SIG-M5 treated with dmso at 0.1 percent for 504 hours (cell line): ENCODE results near the gene PFDN2.

Source experiments
- DNase-seq: peaks from one replicate; lab custom pipeline; 2025; ENCODE audit not compliant: unreplicated experiment; lab: John Stamatoyannopoulos, UW

PFDN2 gene

GRCh38 chr1:161117759-161118581, at the start of gene PFDN2, which contains the start of gene NIT1:
Gene PFDN2 (minus strand): TSS chr1:161118037. CDS start chr1:161118026, 11 bp downstream.
Gene NIT1 (plus strand): TSS chr1:161118105. CDS start chr1:161118177, 72 bp downstream.
- peak; percentile 81 for DNase-seq

- DNase-seq: no peak
Observed at GRCh38 chr1:161166669-161167548, 49.1 kb upstream of the PFDN2 start.

GRCh38 chr1:161165742-161166668, 48.2 kb upstream of the PFDN2 start, which contains the start of gene PPOX:
Gene PPOX (plus strand): TSS chr1:161166426. CDS start chr1:161166848, 422 bp downstream.
- DNase-seq: peak; percentile 99

- DNase-seq: no peak
Observed at GRCh38 chr1:161164901-161165610, 47.2 kb upstream of the PFDN2 start.

- DNase-seq: no peak
Observed at GRCh38 chr1:161163793-161164192, 46.0 kb upstream of the PFDN2 start.

- DNase-seq: no peak
Observed at GRCh38 chr1:161162806-161163205, 45.0 kb upstream of the PFDN2 start.

GRCh38 chr1:161162052-161162451, 44.2 kb upstream of the PFDN2 start:
- DNase-seq: no peak

- no peak for DNase-seq
Observed at GRCh38 chr1:161161652-161162051, 43.8 kb upstream of the PFDN2 start.

- no peak for DNase-seq
Observed at GRCh38 chr1:161160671-161161145, 42.9 kb upstream of the PFDN2 start.

- DNase-seq: peak; percentile 53
Observed at GRCh38 chr1:161159913-161160243, 42.0 kb upstream of the PFDN2 start.

- peak; percentile 95 for DNase-seq
Observed at GRCh38 chr1:161159087-161159912, 41.5 kb upstream of the PFDN2 start, which contains the start of gene USP21. Gene USP21 (plus strand): TSS chr1:161159500. CDS start chr1:161160641, 1,141 bp downstream.

GRCh38 chr1:161158316-161159010, 40.6 kb upstream of the PFDN2 start:
- DNase-seq: no peak

GRCh38 chr1:161157867-161158266, 40.0 kb upstream of the PFDN2 start:
- no peak for DNase-seq

GRCh38 chr1:161153682-161154337, 36.0 kb upstream of the PFDN2 start, which contains the start of gene UFC1:
Gene UFC1 (plus strand): TSS chr1:161153978. CDS start chr1:161153998, 20 bp downstream.
- peak; percentile 97 for DNase-seq

- no peak for DNase-seq
Observed at GRCh38 chr1:161153176-161153575, 35.3 kb upstream of the PFDN2 start.

GRCh38 chr1:161145832-161146231, 28.0 kb upstream of the PFDN2 start:
- no peak for DNase-seq

GRCh38 chr1:161140755-161141400, 23.0 kb upstream of the PFDN2 start:
- no peak for DNase-seq
